Fibroblast of gingiva (primary cell): ENCODE data around the gene SUCLG2.

Experiments used
- DNase-seq: peaks from one replicate; pipeline ENCODE4 v3.0.0-alpha.2; 2011; ENCODE audit warnings: low read depth

The SUCLG2 gene, protein sequence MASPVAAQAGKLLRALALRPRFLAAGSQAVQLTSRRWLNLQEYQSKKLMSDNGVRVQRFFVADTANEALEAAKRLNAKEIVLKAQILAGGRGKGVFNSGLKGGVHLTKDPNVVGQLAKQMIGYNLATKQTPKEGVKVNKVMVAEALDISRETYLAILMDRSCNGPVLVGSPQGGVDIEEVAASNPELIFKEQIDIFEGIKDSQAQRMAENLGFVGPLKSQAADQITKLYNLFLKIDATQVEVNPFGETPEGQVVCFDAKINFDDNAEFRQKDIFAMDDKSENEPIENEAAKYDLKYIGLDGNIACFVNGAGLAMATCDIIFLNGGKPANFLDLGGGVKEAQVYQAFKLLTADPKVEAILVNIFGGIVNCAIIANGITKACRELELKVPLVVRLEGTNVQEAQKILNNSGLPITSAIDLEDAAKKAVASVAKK

GRCh38 chr3:67654099-67654843 lies at the start of gene SUCLG2:
Gene SUCLG2 (minus strand): TSS chr3:67654612. CDS start chr3:67654586, 26 bp downstream.
- DNase-seq, result peak; percentile 87

- no peak for DNase-seq
Measured at GRCh38 chr3:67700596-67700995, 46.2 kb upstream of the SUCLG2 start.

- DNase-seq, result no peak
Measured at GRCh38 chr3:67699882-67700281, 45.5 kb upstream of the SUCLG2 start.

DNA sequence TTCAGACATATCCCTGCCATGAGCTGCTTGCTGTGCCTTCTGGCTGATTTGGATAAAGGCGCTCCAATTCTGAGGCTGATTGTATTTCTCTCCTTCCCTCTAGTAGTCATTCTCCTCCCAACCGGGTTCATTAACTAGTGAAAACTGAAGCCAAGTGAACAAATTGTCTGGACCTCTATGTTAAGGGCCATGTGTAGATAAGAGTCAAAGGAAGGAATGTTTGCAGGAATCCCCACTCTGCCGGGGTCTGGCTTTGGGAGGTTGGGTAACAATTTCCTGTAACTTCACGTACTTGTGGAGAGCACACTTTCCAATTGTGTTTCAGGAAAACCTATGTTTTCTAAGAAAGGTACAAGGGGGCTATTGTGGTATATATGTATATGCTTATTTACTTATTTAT lies 38.2 kb upstream of the SUCLG2 start:
- DNase-seq, result no peak

DNA sequence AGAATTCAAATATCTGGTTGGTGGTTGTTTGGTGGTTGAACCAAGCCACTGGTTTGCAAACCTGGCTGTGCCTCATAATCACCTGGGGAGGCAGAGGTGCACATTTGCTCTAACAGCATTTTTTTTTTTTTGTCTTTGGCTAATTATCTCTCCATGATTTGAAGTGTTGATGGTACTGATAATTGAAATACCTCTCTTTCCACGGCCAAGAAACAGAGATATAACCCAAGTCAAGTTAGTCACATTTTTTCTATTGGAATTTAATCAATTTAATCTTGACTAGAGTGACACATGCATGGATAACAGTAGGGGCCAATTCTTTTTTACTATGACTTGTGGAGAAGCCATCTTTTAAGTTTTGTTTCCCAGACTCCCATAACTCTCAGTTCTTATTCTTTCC lies 37.5 kb upstream of the SUCLG2 start:
- DNase-seq, result no peak

- DNase-seq, result no peak
Measured at GRCh38 chr3:67691207-67691606, 36.8 kb upstream of the SUCLG2 start.

GRCh38 chr3:67689806-67690205 lies 35.4 kb upstream of the SUCLG2 start:
- DNase-seq, result no peak

GRCh38 chr3:67688231-67688630 lies 33.8 kb upstream of the SUCLG2 start:
- no peak for DNase-seq

- DNase-seq, result no peak
Measured at GRCh38 chr3:67686069-67686468, 31.7 kb upstream of the SUCLG2 start.

GRCh38 chr3:67685499-67685898 lies 31.1 kb upstream of the SUCLG2 start:
- DNase-seq, result no peak

- DNase-seq, result no peak
Measured at GRCh38 chr3:67684211-67684610, 29.8 kb upstream of the SUCLG2 start.

DNA sequence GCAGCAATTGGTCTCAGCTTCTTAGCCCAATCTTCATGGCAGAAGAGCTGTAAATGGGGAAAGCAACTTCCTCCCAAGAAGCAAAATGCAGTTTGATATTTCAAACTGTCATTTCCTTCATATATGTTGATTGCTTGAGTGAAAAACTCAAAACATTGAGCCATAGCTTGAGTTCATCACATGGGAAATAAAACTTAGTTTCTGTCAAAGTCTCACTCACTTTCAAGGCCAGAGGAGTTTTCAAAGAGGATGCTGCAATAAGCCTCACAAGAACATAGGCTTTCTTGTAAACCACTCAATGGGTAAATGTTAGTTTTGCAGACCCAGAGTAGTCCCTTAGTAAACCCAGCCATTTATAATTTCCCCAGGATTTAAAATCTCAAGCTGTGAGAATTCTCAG lies 29.1 kb upstream of the SUCLG2 start:
- DNase-seq, result no peak

DNA sequence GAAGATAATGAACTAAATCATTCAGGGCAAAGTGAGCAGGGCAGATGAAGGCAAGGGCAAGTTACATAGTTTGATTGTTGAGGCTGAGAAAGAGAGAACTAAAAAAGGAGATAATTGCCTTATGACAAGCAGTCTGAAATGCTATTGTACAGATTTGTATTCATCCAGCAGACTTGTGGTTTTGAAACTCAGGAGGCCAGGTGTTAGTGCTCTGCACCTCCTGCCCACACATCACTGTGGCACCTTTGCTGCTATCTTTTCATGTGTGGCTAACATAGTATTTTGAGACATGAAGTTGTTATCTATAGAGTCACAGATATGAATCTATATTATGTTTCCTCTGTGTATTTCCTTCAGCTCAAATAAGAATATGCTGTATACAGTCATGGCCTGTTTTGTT lies 24.3 kb upstream of the SUCLG2 start:
- DNase-seq, result no peak

- DNase-seq, result no peak
Measured at GRCh38 chr3:67674055-67674454, 19.6 kb upstream of the SUCLG2 start.

GRCh38 chr3:67662733-67663132 lies 8.3 kb upstream of the SUCLG2 start:
- DNase-seq, result no peak

DNA sequence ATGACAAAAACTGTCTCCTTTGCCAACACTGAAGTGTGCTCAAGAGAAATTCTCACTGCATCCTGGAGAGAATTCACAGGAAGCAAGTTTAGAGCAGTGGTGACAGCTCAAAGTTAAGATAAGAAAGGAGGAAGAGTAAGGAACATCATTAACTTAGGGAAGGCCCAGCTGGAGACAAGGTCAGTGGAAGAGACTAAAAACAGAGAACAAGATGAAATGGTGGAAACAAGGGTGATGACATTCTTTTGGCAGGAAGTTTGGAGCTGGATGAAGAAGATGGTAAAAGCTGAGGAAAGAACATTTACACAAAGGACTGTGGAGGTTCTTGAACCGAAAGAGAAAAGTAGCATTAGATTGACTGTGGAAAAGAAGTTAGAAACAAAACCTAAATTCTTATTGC lies 6.7 kb upstream of the SUCLG2 start:
- DNase-seq, result no peak

DNA sequence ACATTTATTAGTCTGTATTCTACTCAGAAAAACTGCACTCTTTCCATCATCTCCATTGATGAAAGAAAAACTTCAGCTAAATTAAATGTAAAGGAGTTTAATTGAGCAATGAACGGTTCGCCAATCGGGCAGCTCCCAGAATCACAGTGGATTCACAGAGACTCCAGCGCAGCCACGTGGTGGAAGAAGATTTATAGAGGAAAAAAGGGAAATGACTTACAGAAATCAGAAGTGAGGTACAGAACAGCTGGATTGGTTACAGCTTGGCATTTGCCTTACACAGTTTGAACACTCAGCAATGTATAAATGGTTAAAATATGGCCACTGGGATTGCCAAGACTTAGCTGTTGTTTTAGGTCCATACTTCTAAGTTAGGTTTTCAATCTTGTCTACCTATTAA lies 2.8 kb upstream of the SUCLG2 start:
- no peak for DNase-seq

DNA sequence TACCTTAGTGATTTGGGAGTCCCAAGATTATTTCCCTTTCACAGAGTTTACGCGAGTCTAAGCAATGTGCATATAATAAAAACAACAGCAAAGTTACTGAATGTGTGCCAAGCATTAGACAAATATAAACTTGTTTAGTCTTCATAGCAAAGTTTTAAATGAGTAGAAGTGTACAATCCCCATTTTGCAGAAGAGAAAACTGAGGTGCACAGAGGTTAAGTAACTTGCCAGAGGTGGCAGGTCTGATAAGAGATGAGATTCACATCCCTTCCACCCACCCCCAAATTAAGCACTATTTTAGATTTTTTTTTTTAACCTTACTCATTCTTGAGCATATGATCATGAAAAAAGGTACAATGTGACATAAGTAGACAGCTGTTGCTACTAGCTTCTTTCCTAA lies 2.2 kb upstream of the SUCLG2 start:
- DNase-seq, result no peak

DNA sequence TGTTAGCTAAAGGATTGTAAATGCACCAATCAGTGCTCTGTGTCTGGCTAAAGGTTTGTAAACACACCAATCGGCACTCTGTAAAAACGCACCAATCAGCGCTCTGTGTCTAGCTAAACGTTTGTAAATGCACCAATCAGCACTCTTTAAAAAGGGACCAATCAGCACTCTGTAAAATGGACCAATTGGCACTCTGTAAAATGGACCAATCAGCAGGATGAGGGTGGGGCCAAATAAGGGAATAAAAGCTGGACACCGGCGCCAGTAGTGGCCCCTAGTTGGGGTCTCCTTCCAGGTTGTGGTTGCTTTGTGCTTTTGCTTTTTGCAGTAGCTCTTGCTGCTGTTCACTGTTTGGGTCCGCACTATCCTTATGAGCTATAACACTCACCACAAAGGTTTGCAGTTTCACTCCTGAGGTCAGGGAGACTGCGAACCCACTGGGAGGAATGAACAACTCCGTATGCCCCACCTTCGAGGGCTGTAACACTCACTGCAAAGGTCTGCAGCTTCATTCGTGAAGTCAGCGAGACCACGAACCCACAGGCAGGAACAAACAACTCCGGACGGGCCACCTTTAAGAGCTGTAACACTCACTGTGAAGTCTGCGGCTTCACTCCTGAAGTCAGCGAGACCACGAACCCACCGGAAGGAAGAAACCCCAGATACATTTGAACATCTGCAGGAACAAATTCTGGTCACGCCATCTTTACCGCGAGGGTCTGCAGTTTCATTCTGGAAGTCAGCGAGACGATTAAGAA lies 1.1 kb upstream of the SUCLG2 start:
- DNase-seq, result no peak

GRCh38 chr3:67654844-67655177 lies 399 bp upstream of the SUCLG2 start:
- DNase-seq, result no peak

GRCh38 chr3:67653425-67654098 lies 850 bp downstream of the SUCLG2 start:
- DNase-seq, result no peak

DNA sequence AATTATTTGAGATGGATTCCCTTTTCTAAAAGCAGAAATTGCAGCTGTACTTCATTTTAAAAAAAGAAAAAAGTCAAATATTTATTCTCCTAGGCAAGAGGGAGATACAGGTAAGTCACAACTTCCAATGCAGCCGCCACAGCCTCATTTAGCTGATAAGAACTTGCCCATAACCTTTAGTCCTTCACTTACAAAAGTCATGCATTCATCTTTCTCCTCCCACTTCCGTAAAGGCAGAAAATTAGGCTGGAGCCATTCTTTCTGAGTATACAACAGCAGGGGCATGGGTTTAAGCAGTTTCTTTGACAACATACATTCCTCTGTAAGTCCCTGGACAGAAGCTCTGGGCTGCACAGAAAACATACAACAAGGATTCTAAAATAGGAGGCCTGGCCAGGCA lies 4.3 kb downstream of the SUCLG2 start:
- DNase-seq, result no peak
